HepG2 (cell line): Measurements from ENCODE around the gene SYNGR2. TPM values are rescaled to one million over a fixed set of nuclear protein-coding genes. Genes with fewer than 3 reads are reported as not detected.

Experiments used
- ARID3A ChIP-seq: IDR thresholded peaks from 2 replicates; pipeline ENCODE4 v1.6.1; 2012; ENCODE audit warnings: low read depth, low read length, improper control_type of control experiment
- CCAR2 ChIP-seq: fragments of 200-400 bp; formaldehyde crosslinking; optimal IDR thresholded peaks from 2 replicates; pipeline ENCODE3; 2018; ENCODE audit warnings: low read depth, mild to moderate bottlenecking, low read length, moderate library complexity
- KLF12 ChIP-seq: sonication (generic); formaldehyde crosslinking; IDR thresholded peaks from 2 replicates; pipeline ENCODE4 v1.4.0; 2020; ENCODE audit warnings: missing genetic modification reagents, borderline replicate concordance
- MIER3 ChIP-seq: IDR thresholded peaks from 2 replicates; pipeline ENCODE4 v1.6.1; 2016; ENCODE audit warnings: missing compliant biosample characterization, borderline replicate concordance
- MXI1 ChIP-seq: IDR thresholded peaks from 3 replicates; pipeline ENCODE4 v1.6.1; 2012; ENCODE audit warnings: low read depth, low read length, inconsistent platforms, borderline replicate concordance
- NCOA5 ChIP-seq: sonication (generic); formaldehyde crosslinking; IDR thresholded peaks from 2 replicates; pipeline ENCODE4 v1.4.0; 2020; ENCODE audit warnings: missing genetic modification reagents
- SP4 ChIP-seq: sonication (generic); formaldehyde crosslinking; IDR thresholded peaks from 2 replicates; pipeline ENCODE4 v1.8.1; 2023; ENCODE audit warnings: mild to moderate bottlenecking, missing genetic modification reagents
- SRSF9 ChIP-seq: fragments of 200-400 bp; formaldehyde crosslinking; IDR thresholded peaks from 2 replicates; pipeline ENCODE4 v1.6.1; 2018; ENCODE audit warnings: borderline replicate concordance, mild to moderate bottlenecking, low read depth, low read length; ENCODE audit not compliant: insufficient read depth, poor library complexity, severe bottlenecking
- STAT6 ChIP-seq: sonication (generic); formaldehyde crosslinking; IDR thresholded peaks from 2 replicates; pipeline ENCODE4 v1.4.0; 2020; ENCODE audit warnings: missing genetic modification reagents, mild to moderate bottlenecking, borderline replicate concordance
- TEAD3 ChIP-seq: optimal IDR thresholded peaks from 2 replicates; pipeline ENCODE3; 2016; ENCODE audit warnings: borderline replicate concordance
- THAP7 ChIP-seq: sonication (generic); formaldehyde crosslinking; IDR thresholded peaks from 2 replicates; pipeline ENCODE4 v1.8.1; 2023; ENCODE audit warnings: mild to moderate bottlenecking, missing genetic modification reagents
- ZKSCAN8 ChIP-seq: IDR thresholded peaks from 2 replicates; pipeline ENCODE4 v1.6.1; 2016; ENCODE audit warnings: borderline replicate concordance, missing genetic modification reagents, missing compliant biosample characterization
- ZNF17 ChIP-seq: sonication (generic); formaldehyde crosslinking; IDR thresholded peaks from 2 replicates; pipeline ENCODE4 v1.5.0; 2020; ENCODE audit warnings: mild to moderate bottlenecking, missing genetic modification reagents
- ZNF503 ChIP-seq: sonication (generic); formaldehyde crosslinking; IDR thresholded peaks from 2 replicates; pipeline ENCODE4 v1.4.0; 2020; ENCODE audit warnings: missing genetic modification reagents
- ZNF720 ChIP-seq: sonication (generic); formaldehyde crosslinking; IDR thresholded peaks from 2 replicates; pipeline ENCODE4 v1.4.0; 2020; ENCODE audit warnings: missing genetic modification reagents
- ZNF749 ChIP-seq: sonication (generic); formaldehyde crosslinking; IDR thresholded peaks from 2 replicates; pipeline ENCODE4 v1.8.0; 2022; ENCODE audit warnings: mild to moderate bottlenecking, missing genetic modification reagents, moderate library complexity, borderline replicate concordance
- ZNF781 ChIP-seq: sonication (generic); formaldehyde crosslinking; IDR thresholded peaks from 2 replicates; pipeline ENCODE4 v1.5.1; 2020; ENCODE audit warnings: borderline replicate concordance, mild to moderate bottlenecking, missing genetic modification reagents; ENCODE audit errors: not compliant biosample characterization
- ZNF792 ChIP-seq: IDR thresholded peaks from 2 replicates; pipeline ENCODE4 v1.6.1; 2016
- ZUFSP ChIP-seq: sonication (generic); formaldehyde crosslinking; IDR thresholded peaks from 2 replicates; pipeline ENCODE4 v1.9.0; 2021; ENCODE audit warnings: missing genetic modification reagents, mild to moderate bottlenecking, borderline replicate concordance
- polyA plus RNA-seq, 8 experiments: library from polyadenylated mRNA; depleted of rRNA in 3 of 8; stranded (reverse) in 7 of 8; unstranded in 1 of 8; fragments of >200 nt; fragmentation: Illumina TruSeq in 4 of 8; extraction: Trizol in 4 of 8; gene quantifications; 2 replicates each; pipeline versions ENCODE4 v1.2.1 to v1.2.3, GENCODE V29; 2011 to 2016; ENCODE audit warnings: low read depth in 4 of 8, missing spikeins in 1 of 8, mixed read lengths in 1 of 8; ENCODE audit not compliant: insufficient read depth in 1 of 8
- total RNA-seq, 5 experiments: library from RNA; depleted of rRNA; stranded (reverse); fragments of >200 nt; fragmentation: Illumina TruSeq; extraction: Trizol; gene quantifications; 2 replicates each; pipeline ENCODE4 v1.2.3, GENCODE V29; 2016; ENCODE audit warnings: low read depth in 1 of 5

Gene SYNGR2
- total and polyA plus RNA-seq, 2 of the 13 experiments (the other 11 are each of a cell fraction or from before 2014, with no cell fraction given) = 46.7 to 170 TPM

GRCh38 chr17:78214016-78214705 lies 45.8 kb downstream of the SYNGR2 start, which contains the start of gene BIRC5 (continued):
- TF ChIP-seq KLF12 (CRISPR knock-in tag) = peak; percentile 99
- peak; percentile 73; the same call in 1 of the 2 replicates for TF ChIP-seq STAT6
- no peak; the same call in 1 of the 2 replicates for TF ChIP-seq ZKSCAN8
- peak; percentile 81 for TF ChIP-seq ZNF792 (CRISPR knock-in tag)
- TF ChIP-seq ZNF17 (CRISPR knock-in tag) = no peak
- no peak for TF ChIP-seq ARID3A
- peak; percentile 100 for TF ChIP-seq MXI1
- peak; percentile 96; the same call in 1 of the 2 replicates for TF ChIP-seq THAP7
- no peak for TF ChIP-seq ZUFSP
- TF ChIP-seq ZNF503 (CRISPR knock-in tag) = peak; percentile 81
- peak; percentile 72 for TF ChIP-seq TEAD3 (CRISPR knock-in tag)
- peak; percentile 80 for TF ChIP-seq ZNF781 (CRISPR knock-in tag)
- TF ChIP-seq SP4 = peak; percentile 98
- TF ChIP-seq SRSF9 = no peak
- TF ChIP-seq MIER3 (CRISPR knock-in tag) = peak; percentile 92; the same call in 1 of the 2 replicates
- no peak for TF ChIP-seq CCAR2
- TF ChIP-seq ZNF720 (CRISPR knock-in tag) = no peak
- TF ChIP-seq NCOA5 (CRISPR knock-in tag) = no peak; the same call in 1 of the 2 replicates
- peak; percentile 97 for TF ChIP-seq ZNF749
